GM12873 (cell line): ENCODE results near the gene CNTNAP2.

Experiments
- CTCF ChIP-seq: IDR thresholded peaks from 2 replicates; pipeline ENCODE4 v1.5.1; 2012; ENCODE audit warnings: low read depth, mild to moderate bottlenecking, moderate library complexity, low read length, control low read depth; ENCODE audit not compliant: insufficient read depth; ENCODE audit errors: missing control alignments

Gene CNTNAP2

GRCh38 chr7:148242294-148242821, 2125.8 kb downstream of the CNTNAP2 start:
- peak; percentile 86 for TF ChIP-seq CTCF

- no peak for TF ChIP-seq CTCF
Observed at GRCh38 chr7:148245381-148245780, 2128.8 kb downstream of the CNTNAP2 start.

- TF ChIP-seq CTCF = no peak
Observed at GRCh38 chr7:148253629-148254028, 2137.0 kb downstream of the CNTNAP2 start.

GRCh38 chr7:148255333-148255732, 2138.7 kb downstream of the CNTNAP2 start:
- no peak for TF ChIP-seq CTCF

DNA sequence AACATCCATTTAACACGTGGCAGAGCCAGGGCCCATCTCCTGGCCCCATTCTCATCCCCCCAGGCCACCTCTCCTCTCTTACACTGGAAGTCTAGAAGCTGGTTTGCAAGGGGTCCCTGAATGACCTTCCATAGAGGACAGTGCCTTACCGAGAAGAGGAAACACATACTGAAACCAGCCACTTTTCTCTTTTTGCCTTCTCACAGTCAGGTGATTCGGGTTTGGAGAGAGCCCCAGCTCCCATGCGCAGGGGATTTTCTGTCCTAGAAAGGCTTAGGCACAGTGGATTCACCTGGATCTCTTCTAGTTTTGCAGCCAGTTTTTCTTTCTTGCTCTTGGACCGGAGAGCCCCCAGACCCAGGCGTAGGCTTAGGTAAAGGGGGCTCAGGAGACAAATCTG, 2139.8 kb downstream of the CNTNAP2 start:
- TF ChIP-seq CTCF = no peak

- no peak for TF ChIP-seq CTCF
Observed at GRCh38 chr7:148260599-148260998, 2144.0 kb downstream of the CNTNAP2 start.

DNA sequence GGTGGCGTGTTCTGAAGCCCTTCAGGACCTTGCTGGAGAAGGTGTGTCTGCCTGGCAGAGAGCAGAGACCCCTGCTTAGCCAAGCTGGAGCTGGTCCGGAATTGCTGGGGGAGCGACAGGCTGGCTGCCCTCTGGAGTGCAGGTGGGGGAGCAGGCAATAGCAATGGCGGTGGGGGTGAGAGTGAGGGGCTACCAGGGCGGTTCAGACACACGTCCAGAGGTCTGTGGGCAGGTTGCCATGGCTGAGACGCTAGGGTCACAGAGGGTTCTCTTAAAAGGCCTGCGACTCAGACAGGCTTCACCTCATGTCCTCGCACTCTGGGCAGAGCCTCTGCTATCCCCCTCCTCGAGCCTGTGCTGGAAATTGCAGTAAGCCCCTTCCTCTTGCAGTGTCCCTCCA, 2144.9 kb downstream of the CNTNAP2 start:
- no peak for TF ChIP-seq CTCF
